NCI-H187 (cell line): Measurements from ENCODE around the gene KCTD7.
"Not testable (repeated sequence)": the region's sequence is repeated elsewhere in the genome, so short reads cannot be mapped to it uniquely, and the experiment has no call there.

Experiments used
- DNase-seq, 2 experiments: peaks; one replicate each; lab custom pipeline; 2025; lab: John Stamatoyannopoulos, UW

Gene KCTD7

DNA sequence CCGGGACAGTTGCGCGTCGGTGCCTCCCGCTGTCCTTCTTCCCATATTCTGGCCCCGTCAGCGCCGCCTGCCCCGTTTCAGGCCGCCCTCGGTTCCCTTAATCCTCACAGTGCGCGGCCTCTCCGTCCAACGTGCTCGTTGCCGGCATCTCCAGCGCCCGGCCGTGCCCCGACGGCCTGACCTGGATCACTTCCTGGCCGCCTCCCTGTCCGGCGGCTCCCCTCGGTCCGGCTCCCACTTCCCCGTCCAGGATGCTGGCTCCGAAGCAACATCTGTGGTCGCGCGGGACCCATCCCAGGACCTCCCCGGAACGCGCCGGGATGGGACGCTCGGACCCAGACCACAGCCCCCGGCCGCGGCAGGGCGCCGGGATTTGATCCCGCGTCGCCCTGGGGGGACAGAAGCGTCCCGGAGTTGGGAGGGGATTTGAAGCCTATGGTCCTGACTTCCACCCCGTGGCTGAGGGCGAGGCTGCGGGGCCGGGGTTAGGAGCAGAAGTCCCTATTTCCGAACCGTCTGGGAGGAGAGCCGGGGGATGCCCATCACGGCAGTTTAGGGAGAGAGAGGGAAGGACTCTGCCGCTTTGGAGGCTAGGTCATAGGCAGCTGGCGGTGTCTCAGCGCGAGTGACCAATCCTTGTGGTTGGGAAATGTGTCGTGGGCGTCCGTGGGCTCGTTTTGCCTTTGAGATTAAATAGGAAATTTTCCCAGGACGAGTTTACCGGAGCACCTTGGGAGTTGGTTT lies 53.8 kb downstream of the KCTD7 start:
- no peak for DNase-seq

DNA sequence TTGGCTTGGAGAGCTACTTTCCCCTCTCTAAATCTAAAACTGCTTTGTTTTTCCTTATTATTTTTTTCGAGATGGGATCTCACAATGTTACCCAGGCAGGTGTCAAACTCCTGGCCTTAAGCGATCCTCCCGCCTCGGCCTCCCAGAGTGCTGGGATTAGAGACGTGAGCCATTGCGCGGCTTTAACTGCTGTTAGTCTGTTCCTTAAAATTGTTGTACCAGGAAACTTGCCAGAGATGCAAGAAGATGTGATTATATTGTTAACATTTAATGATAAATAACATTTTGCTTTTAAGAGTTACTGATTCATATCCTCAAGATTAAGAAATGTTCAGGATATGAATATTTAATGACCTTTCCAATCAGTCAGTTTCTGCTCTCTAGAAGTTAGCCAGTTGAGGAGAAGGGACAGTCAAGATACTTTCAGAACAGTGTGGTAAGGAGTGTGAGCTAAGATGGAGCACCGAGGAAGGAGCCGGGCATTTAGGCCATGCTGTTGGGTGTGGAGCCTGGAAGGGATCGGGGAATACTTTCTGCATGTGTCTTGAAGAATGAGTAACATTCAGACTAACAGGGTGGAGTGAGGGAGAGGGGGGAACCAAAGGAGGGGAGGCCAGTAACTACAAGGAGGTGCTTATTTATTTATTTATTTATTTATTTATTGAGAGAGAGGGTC lies 54.6 kb downstream of the KCTD7 start:
- DNase-seq: not testable (repeated sequence)

- no peak for DNase-seq
Observed at GRCh38 chr7:66683770-66684123, 55.1 kb downstream of the KCTD7 start.

DNA sequence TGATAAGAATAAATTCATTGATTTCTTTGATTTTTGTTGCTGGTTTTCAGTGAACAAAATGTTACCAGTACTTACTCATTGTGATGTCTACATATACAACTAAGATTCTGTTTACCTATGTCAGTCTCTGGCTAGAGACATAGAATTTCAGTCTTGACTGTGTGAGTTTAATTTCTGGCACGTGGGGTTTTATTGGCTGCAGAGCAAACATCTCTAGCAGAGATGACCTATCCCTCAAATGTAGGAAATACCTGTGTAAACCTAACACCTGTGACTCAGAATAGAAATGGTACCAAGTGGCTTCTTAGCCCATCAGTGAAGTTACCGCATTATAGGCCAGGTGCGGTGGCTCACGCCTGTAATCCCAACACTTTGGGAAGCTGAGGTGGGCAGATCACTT lies 57.0 kb downstream of the KCTD7 start:
- DNase-seq: not testable (repeated sequence)

DNA sequence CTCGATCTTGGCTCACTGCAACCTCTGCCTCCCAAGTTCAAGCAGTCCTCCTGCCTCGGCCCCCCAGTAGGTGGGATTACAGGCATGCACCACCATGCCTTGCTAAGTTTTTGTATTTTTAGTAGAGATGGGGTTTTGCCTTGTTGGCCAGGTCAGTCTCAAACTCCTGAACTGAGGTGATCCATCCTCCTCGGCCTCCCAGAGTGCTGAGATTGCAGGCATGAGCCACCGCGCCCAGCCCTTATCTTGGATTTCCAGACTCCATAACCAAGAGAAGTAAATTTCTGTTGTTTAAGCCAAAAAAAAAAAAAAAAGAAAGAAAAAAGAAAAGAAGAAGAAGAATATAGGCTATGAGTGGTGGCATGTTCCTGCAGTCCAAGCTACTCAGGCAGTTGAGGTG lies 58.5 kb downstream of the KCTD7 start:
- no peak for DNase-seq

DNA sequence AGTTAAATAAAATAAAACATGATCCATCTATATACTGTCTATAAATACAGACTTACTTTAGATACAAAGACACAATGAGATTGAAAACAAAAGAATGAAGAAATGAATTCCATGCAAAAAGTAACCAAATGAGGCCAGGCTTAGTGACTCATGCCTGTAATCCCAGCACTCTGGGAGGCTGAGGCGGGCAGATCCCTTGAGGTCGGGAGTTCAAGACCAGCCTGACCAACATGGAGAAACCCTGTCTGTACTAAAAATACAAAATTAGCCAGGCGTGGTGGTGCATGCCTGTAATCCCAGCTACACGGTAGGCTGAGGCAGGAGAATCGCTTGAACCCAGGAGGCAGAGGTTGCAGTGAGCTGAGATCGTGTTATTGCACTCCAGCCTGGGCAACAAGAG lies 59.0 kb downstream of the KCTD7 start:
- DNase-seq: not testable (repeated sequence)

GRCh38 chr7:66689081-66689480 lies 60.4 kb downstream of the KCTD7 start:
- no peak for DNase-seq

- no peak for DNase-seq
Observed at GRCh38 chr7:66693331-66693730, 64.7 kb downstream of the KCTD7 start.
